Fibroblast of skin of right quadriceps (primary cell): ENCODE measurements around the gene ISG15.
"Not testable (repeated sequence)": the region's sequence is repeated elsewhere in the genome, so short reads cannot be mapped to it uniquely, and the experiment has no call there.

Source experiments
- DNase-seq: peaks from one replicate; pipeline ENCODE4 v3.0.0-alpha.2; 2013

Gene ISG15

DNA sequence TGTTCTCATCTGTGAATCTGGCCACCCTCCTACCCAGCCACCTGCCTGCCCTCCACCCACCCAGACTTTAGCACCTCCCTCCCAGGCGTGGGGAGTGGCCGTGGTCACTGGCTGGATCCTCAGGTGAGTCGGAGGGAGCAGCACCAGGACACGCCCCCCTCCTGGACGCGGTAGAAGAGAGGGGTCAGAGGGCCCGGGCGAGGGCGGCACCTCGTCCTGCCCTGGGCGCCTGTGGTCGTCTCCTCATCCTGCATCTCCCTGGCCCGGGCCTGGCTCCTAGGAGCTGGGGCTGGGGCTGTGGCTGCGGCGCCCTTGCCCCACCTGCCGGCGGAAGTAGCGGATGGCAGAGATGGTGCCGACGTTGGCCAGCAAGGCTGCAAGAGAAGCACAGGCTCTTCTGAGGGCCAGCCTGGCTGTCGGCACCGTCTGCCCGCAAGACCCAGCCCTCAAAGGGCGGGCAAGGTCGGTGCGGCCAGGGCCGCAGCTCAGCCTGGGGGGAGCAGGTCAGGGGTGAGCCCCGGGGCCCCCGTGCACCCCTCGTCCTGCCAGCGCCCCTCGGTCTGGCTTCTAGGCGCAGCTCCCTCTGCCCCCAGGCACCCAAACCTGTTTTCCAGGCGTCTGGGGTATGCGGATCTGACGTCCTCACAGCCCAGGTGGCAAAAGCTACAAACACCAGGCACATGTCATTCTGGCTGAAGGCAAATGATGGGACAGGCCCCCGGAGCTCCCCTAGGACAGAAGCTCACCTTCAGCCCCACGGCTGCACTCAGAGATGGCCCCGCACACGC, 37.2 kb upstream of the ISG15 start:
- peak; percentile 43 for DNase-seq

- not testable (repeated sequence) for DNase-seq
These were observed 36.5 kb upstream of the ISG15 start for GRCh38 chr1:976791-977190.

DNA sequence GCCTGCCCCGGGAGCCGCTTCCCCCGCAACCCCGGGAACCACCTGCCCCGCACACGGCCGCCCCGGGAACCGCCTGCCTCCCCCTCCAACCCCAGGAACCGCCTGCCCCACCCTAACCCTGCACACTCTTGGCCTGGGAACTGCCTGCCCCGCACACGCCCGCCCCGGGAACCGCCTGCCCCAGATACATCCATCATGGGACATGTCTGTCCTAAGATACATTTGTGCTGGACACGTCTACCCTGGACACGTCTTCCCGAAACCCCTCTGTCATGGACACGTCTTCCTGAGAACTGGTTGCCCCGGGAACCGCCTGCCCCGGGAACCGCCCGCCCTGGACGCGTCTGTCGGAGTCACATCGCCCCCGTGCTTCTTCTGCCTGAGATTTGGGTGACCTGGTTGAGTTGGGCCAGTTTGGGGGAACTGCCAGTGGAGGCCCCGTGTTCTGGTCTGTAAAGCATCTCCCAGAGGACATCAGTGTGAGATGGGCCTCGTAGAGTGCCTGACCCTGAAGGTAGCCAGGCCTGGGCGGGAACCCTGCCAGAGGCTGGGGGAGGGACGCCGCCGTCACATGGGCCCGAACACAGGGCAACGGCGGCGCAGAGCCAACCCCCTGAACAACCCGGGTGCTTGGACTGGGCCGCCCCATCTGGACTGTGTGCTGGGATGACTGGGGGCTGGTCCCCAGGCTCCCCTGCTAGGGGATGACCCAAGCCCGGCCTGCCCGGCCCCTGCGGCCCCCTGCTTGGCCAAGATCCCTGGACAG, 35.0 kb upstream of the ISG15 start:
- DNase-seq, result no peak

DNA sequence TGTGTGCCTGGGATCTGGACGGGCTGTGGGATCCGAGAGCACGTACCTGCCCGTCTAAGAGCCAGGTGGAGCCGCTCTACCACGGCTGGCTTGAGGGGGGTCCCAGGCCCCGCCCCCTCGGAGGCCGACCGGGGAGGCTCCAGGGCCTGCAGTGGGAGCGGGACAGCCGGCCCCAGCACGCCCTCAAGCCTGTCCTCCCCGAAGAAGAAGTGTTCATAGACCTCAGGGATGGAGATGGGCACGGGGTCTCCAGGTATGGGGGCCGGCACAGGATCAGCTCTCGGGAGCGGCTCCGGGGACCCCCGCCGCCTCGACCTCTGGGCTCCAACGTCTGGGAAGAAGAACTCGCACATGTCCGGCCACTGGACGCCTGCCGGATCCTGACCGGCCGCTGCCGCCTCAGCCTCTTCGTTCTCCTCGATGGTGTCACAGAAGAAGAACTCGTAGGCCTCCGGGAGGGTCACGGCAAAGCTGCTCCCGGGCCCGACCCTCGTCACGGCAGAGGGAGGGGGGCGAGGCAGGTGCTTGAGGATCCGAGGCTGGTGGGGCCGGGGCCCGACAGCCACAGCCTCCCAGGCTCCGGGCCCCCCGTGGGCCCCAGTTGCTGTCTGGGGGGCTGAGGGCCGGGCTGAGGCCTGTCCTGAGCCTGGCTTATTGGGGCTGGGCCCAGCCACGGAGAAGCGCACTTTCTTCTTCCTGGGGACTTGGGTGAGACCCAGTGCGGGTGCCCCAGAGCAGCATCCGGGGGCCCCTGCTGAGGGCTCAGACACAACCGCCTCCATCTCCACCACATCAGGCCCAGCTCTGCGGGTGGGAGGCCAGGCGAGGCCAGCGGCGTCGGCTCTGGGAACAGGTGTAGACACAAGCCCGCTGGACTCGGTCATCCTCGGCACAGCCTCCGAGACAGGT, 34.2 kb upstream of the ISG15 start:
- DNase-seq, result no peak

- no peak for DNase-seq
These were observed 33.6 kb upstream of the ISG15 start for GRCh38 chr1:979744-980072.

DNA sequence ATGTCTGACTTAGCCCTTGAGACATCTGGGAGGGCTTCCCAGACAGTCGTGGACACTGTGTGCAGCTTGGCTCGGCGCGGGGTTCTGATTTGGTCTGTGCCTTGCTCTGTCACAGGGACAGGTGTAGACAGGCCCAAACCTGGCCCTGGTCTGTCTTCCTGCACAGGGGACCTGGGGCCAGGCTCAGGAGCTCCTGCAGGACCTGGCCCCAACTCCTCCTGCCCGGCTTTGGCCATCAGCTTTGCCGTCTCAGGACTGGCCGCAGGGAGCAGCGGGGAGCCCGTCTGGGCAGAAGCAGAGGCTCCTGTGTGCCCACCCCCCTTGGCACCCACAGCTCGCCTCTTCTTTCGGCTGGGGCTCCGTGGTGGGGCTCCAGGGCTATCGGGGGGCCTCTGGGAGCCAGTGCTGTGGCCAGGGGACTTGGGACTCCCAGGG, 33.1 kb upstream of the ISG15 start:
- DNase-seq, result no peak

DNA sequence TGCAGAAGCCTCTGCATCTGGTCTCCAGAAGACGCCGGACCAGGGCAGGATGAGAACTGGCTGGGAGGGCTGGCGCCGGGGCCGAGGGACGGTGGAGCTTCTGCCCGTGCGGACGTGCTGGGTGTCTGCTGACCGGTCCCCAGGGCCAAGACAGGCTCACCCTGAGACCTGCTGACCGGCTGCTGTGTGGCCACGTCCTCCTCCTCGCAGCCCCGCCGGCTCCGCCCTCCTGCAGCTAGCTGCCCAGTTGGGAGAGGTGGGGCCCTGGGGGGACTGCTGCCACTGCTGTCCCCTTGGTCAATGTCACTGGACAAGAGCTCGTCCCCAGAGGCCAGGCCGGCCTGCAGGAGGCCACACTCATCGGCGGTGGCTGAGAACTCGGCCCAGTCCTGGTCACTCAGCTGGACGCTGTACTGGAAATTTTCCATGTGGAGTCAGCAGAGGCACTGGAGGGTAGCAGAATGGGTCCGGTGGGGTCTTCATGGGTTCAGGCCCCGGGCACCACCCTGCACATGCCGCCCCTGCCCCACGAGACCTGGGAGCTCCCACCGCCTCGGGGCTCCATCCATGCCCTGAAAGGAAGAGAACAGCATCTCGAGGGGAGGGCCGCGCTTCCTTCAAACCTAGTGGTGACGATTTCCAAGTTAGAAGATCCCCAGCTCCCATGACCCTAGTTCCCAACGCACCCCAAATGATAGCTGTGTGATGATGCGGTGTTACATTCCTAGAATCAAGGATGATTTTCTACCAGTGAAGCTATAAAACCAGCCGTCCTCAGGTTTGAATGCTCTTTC, 32.5 kb upstream of the ISG15 start:
- no peak for DNase-seq

GRCh38 chr1:981491-981954, 31.8 kb upstream of the ISG15 start:
- DNase-seq, result no peak

- no peak for DNase-seq
These were observed 31.2 kb upstream of the ISG15 start, which contains the start of gene PERM1 for GRCh38 chr1:981955-982558. PERM1 (minus strand) TSS chr1:982093; CDS start chr1:981029, 1,064 bp downstream.

GRCh38 chr1:982765-983436, 30.4 kb upstream of the ISG15 start:
- no peak for DNase-seq

DNA sequence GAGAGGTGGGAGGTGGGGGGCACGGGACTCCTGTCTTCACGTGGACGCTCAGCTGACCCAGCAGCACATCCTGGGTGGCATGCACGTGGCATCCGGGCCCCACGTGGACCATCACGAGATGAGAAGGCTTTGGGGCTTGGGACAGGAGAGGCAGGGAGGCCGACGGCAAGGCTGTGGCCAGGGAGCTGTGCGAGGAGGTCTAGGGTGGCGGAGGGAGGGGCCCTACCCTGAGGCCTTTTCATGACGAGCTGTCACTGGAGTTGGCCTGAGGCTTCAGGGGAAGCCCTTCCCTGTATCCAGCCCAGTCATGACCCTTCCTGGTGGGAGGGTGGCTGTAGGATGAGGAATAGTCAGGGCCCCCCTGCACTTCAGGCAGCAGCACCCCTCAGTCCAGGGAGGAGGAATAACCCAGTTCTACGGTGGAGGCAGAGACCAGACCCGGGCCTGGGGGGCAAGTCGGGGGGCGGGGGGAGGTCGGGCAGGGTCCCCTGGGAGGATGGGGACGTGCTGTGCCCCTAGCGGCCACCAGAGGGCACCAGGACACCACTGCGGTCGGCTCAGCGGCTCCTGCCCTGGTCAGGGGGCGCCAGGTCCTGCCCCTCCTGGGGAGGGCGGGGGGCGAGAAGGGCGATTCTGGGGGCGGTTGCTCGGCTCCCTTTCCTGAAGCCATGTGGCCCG, 29.4 kb upstream of the ISG15 start:
- no peak for DNase-seq

GRCh38 chr1:984476-984814, 28.9 kb upstream of the ISG15 start:
- no peak for DNase-seq

GRCh38 chr1:985126-985525, 28.2 kb upstream of the ISG15 start:
- no peak for DNase-seq

- DNase-seq, result not testable (repeated sequence)
These were observed 25.2 kb upstream of the ISG15 start for GRCh38 chr1:988061-988460.

- DNase-seq, result not testable (repeated sequence)
These were observed 22.0 kb upstream of the ISG15 start for GRCh38 chr1:991275-991674.

DNA sequence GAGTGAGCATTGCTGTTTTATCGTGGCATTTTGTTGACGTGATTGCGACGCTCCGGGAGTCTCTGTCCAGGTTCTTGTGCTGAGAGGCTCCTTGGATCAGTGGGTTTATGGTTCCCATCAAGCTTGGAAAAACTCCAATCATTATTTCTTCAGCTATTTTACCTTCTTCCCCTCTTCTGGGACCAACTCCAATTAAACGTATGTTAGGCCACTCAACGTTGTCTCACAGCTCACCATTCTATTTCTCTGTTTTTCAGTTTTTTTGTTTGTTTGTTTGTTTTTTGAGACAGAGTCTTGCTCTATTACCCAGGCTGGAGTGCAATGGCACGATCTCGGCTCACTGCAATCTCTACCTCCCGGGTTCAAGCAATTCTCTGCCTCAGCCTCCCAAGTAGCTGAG, 21.4 kb upstream of the ISG15 start:
- no peak for DNase-seq

GRCh38 chr1:992362-992761, 20.9 kb upstream of the ISG15 start:
- no peak for DNase-seq

DNA sequence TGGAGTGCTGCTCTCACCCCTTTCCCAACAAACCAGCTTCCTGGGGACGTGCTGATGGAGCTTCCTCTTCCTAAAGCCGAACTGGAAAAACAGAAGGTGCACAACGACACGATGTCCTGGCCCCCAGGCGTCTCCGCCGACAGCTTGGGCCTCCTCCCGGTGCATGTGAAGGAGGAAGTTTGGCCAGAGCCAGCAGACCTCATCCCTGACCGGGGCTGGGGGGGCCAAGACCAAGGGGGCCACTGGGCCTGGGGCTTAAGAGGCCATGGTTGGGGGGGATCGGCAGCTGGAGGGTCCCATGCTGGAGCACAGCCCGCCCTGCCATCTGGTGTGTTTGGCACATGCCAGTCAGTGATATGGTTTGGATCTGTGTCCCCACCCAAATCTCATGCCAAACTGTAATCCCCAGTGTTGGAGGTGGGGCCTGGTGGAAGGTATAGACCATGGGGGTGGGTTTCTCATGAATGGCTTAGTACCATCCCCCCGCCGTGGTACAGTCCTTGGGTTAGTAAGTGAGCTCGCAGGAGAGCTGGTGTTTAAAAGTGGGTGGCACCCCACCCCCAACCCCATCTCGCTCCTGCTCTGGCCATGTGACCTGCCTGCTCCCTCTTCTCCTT, 19.8 kb upstream of the ISG15 start:
- DNase-seq, result no peak

DNA sequence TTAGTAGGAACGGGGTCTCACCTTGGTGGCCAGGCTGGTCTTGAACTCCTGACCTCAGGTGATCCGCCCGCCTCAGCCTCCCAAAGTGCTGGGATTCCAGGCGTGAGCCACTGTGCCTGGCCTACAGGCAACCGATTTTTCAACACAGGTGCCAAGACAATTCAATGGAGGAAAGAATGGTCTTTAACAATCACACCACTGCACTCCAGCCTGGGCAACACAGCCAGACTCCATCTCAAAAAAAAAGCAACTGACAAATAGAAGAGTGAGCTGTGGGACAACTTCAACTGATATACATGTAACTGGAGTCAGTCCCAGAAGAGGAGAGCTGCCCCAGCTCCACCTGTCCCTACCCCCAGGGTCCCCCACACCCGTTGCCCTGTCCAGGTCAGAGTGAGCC, 18.8 kb upstream of the ISG15 start:
- DNase-seq, result not testable (repeated sequence)
